Natural killer cell (primary cell): ENCODE results near the gene PGLYRP4. TPM values are rescaled to one million over a fixed set of nuclear protein-coding genes. Genes with fewer than 3 reads are reported as not detected.

ENCODE experiments used
- ATAC-seq, 3 donors: fragments of 150-1000 bp in 2 of 3; fragments of 200-7000 bp in 1 of 3; cut with Tn5 transposase; 1 replicate in 1 of 3; 2 replicates in 2 of 3; pipeline ENCODE4 v1.10.0; 2021; ENCODE audit warnings: mild to moderate bottlenecking in 2 of 3, moderate library complexity in 2 of 3
- DNase-seq, 2 donors: peaks; one replicate each; pipeline versions ENCODE4 v3.0.0 to v3.0.0-alpha.2; 2013 to 2021; ENCODE audit warnings: mixed read lengths in 1 of 2
- H3K27ac ChIP-seq: one replicate; pipeline ENCODE4 v1.5.1; 2013; ENCODE audit warnings: mild to moderate bottlenecking, low read length
- H3K27me3 ChIP-seq: one replicate; pipeline ENCODE4 v1.6.1; 2013; ENCODE audit warnings: low read length; ENCODE audit not compliant: control insufficient read depth, insufficient read depth
- H3K36me3 ChIP-seq: one replicate; pipeline ENCODE4 v1.6.1; 2013; ENCODE audit warnings: low read length; ENCODE audit not compliant: control insufficient read depth, insufficient read depth
- H3K4me1 ChIP-seq: one replicate; pipeline ENCODE4 v1.6.1; 2013; ENCODE audit warnings: low read length; ENCODE audit not compliant: control insufficient read depth, insufficient read depth
- H3K4me3 ChIP-seq: one replicate; pipeline ENCODE4 v1.5.1; 2013; ENCODE audit warnings: low read length
- H3K9me3 ChIP-seq: one replicate; pipeline ENCODE4 v1.6.1; 2013; ENCODE audit warnings: low read length; ENCODE audit not compliant: control insufficient read depth, insufficient read depth
- H3K27ac Mint-ChIP-seq, 2 donors: one replicate each; pipeline ENCODE4 v1.8.0; 2022; ENCODE audit warnings: mild to moderate bottlenecking in 2 of 2, mixed read lengths in 2 of 2, moderate library complexity in 1 of 2
- H3K27me3 Mint-ChIP-seq, 2 donors: one replicate each; pipeline ENCODE4 v1.8.0; 2022; ENCODE audit warnings: low read depth in 2 of 2, mixed read lengths in 2 of 2
- H3K36me3 Mint-ChIP-seq: one replicate; pipeline ENCODE4 v1.8.0; 2022; ENCODE audit warnings: mixed read lengths
- H3K4me1 Mint-ChIP-seq, 2 donors: one replicate each; pipeline ENCODE4 v1.8.0; 2022; ENCODE audit warnings: mixed read lengths in 2 of 2
- H3K4me3 Mint-ChIP-seq: one replicate; pipeline ENCODE4 v1.8.0; 2022; ENCODE audit warnings: mild to moderate bottlenecking, moderate library complexity, mixed read lengths
- H3K9me3 Mint-ChIP-seq, 2 donors: one replicate each; pipeline ENCODE4 v1.8.0; 2022; ENCODE audit warnings: mixed read lengths in 2 of 2
- CTCF ChIP-seq: fragments of 200-600 bp; IDR thresholded peaks from one replicate; pipeline ENCODE4 v1.8.0; 2022; ENCODE audit warnings: antibody characterized with exemption
- WGBS: methylation state at CpG from one replicate; pipeline ENCODE4 v1.1.7; 2013; ENCODE audit warnings: missing lambda C conversion rate; ENCODE audit not compliant: insufficient coverage; 5-methylcytosine and 5-hydroxymethylcytosine counted together
- intact Hi-C: fragments of 100-400 bp; cut with micrococcal nuclease; formaldehyde crosslinking; loops from one replicate; pipeline ENCODE4 v1.14.2; 2022
- total RNA-seq, 4 donors: library from RNA; stranded (reverse); fragments of 120-200 nt in 1 of 4; gene quantifications; one replicate each; pipeline versions ENCODE4 v1.2.3 to v1.2.4, GENCODE V29; 2013 to 2022

The PGLYRP4 gene
- total RNA-seq, 3 donors from 2014 or later (not counting 1 experiment from before 2014, with no cell fraction given), result not detected

DNA sequence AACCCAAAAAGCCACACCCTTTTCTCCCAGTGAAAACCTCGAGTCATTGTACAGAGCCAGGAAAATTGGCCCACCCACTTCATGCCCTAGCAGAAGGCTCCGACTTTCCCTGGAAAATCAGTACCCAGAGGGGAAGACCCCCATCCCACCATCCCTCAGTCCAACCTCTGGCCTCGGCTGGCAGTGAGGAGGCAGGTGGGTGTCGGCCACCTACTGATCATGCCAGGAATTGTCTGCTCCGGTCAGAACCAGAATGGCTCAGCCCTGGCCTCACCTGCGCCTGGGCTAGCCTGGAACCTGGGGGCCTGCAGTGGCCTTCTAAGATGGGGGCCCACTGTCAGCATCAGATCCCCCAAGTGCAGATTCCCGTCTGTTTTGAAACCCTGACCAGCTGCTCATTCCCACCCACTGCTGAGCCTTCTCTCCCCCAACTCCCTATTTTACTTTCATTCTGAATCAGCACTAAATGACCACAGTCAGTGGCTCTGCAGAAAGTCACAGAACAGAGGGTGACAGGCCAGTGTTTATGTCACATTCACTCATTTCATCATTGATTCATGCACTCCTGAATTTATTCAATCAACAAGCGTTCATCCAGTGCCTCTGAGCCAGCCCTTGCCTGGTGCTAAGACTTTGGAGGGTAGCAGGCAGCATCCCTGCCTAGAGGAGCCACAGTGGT is 6.0 kb upstream of the PGLYRP4 start:
- Histone ChIP-seq H3K9me3 (no peaks in the 10 kb centered on the region), H3K27me3 (peaks cover 2% of the 10 kb centered on the region), H3K27ac (no peak overlapping the region), H3K36me3 (no peaks in the 10 kb centered on the region), H3K4me1 (peaks cover 7% of the 10 kb centered on the region), H3K4me3 (no peak overlapping the region)
- Mint-ChIP-seq H3K4me1 (peaks cover 0 to 8% of the 10 kb centered on the region in 2 donors), H3K4me3 (no peak overlapping the region), H3K9me3 (no peaks in the 10 kb centered on the region), H3K27ac (no peak overlapping the region), H3K27me3 (peaks cover 5 to 18% of the 10 kb centered on the region in 2 donors), H3K36me3 (no peaks in the 10 kb centered on the region)
- 82% methylated on average over 8 of the region's 8 CpGs for WGBS
- no peak for DNase-seq
- intact Hi-C loops, result no loop called here
- no peak for TF ChIP-seq CTCF
- no peak for ATAC-seq

- Histone ChIP-seq H3K4me3 (no peak overlapping the region), H3K27me3 (peaks cover 2% of the 10 kb centered on the region), H3K36me3 (no peaks in the 10 kb centered on the region), H3K4me1 (peaks cover 7% of the 10 kb centered on the region), H3K9me3 (no peaks in the 10 kb centered on the region), H3K27ac (no peak overlapping the region)
- no peaks in the 10 kb centered on the region for H3K36me3 Mint-ChIP-seq
- DNase-seq (no peak), ATAC-seq (no peak)
- WGBS, result 80% methylated on average over 7 of the region's 7 CpGs
- no peak for TF ChIP-seq CTCF
- no peak overlapping the region for H3K4me3 Mint-ChIP-seq
- H3K27ac Mint-ChIP-seq, result no peak overlapping the region
- peaks cover 17 to 21% of the 10 kb centered on the region in 2 donors for H3K27me3 Mint-ChIP-seq
- no peaks in the 10 kb centered on the region for H3K9me3 Mint-ChIP-seq
- intact Hi-C loops, result loop anchor here (2.0 kb wide), 1 partner anchor 51 kb away; no protein-coding TSS in a partner anchor
- peaks cover 0 to 8% of the 10 kb centered on the region in 2 donors for H3K4me1 Mint-ChIP-seq
Observed at GRCh38 chr1:153353226-153353947, 4.7 kb upstream of the PGLYRP4 start.

DNA sequence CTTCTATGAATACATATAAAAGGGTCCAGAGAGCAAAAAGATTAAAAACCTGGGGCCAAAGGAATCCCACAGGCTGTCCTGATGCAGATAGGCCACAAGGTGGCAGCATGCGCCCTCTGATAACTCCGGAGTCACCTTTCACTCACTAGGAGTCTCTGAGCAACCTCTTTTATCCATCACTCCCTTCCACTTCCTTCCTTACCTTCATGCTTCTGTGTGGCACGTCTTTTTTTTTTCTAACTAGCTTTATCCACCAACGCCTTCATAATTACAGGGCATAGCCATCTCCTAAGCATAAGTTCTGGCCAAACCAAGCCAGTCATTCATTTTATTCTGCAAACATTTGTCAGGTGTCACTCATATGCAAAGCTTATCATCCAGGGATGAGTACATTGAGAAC is 3.9 kb upstream of the PGLYRP4 start:
- peak; percentile 85 for TF ChIP-seq CTCF
- H3K27ac ChIP-seq, result no peak overlapping the region
- WGBS, result under 1% methylated on average over 4 of the region's 4 CpGs
- peak; percentile 68 to 86 (median 69) for ATAC-seq
- Mint-ChIP-seq H3K4me3 (no peak overlapping the region), H3K9me3 (no peaks in the 10 kb centered on the region), H3K27me3 (peaks cover 19 to 25% of the 10 kb centered on the region in 2 donors), H3K36me3 (no peaks in the 10 kb centered on the region), H3K27ac (no peak overlapping the region), H3K4me1 (no peaks in the 10 kb centered on the region)
- H3K27me3 ChIP-seq, result peaks cover 2% of the 10 kb centered on the region
- no peaks in the 10 kb centered on the region for H3K36me3 ChIP-seq
- DNase-seq, result peak; percentile 43 to 80
- no peak overlapping the region for H3K4me3 ChIP-seq
- no peaks in the 10 kb centered on the region for H3K9me3 ChIP-seq
- intact Hi-C loops, result loop anchor here (2.0 kb wide), 1 partner anchor 52 kb away; no protein-coding TSS in a partner anchor
- peaks cover 4% of the 10 kb centered on the region for H3K4me1 ChIP-seq
